Psoas muscle (tissue), 8 donors: ENCODE data around the gene SNX12. TPM values are rescaled to one million over a fixed set of nuclear protein-coding genes. Genes with fewer than 3 reads are reported as not detected.
"Not testable (repeated sequence)": the region's sequence is repeated elsewhere in the genome, so short reads cannot be mapped to it uniquely, and the experiment has no call there.

Experiments used
- ATAC-seq, 4 donors: fragments of 200-7000 bp; cut with Tn5 transposase; one replicate each; pipeline ENCODE4 v1.9.1; 2020; ENCODE audit warnings: moderate library complexity in 3 of 4, mild to moderate bottlenecking in 2 of 4
- DNase-seq, 2 donors: peaks; one replicate each; pipeline ENCODE4 v3.0.0-alpha.2; 2020
- H3K27ac ChIP-seq: fragments of 200-600 bp; one replicate; pipeline ENCODE4 v1.8.0; 2022
- H3K27me3 ChIP-seq, 3 donors: fragments of 200-600 bp in 1 of 3; one replicate each; pipeline versions ENCODE4 v1.6.1 to v1.8.0; 2013 to 2022; ENCODE audit warnings: low read length in 2 of 3, mild to moderate bottlenecking in 2 of 3, moderate library complexity in 1 of 3; ENCODE audit not compliant: insufficient read depth in 3 of 3
- H3K36me3 ChIP-seq, 2 donors: fragments of 200-600 bp in 1 of 2; one replicate each; pipeline versions ENCODE4 v1.6.1 to v1.8.0; 2013 to 2022; ENCODE audit warnings: low read depth in 1 of 2, mild to moderate bottlenecking in 1 of 2, moderate library complexity in 1 of 2; ENCODE audit not compliant: insufficient read depth in 1 of 2
- H3K4me1 ChIP-seq: fragments of 200-600 bp; one replicate; pipeline ENCODE4 v1.8.0; 2022
- H3K4me3 ChIP-seq: fragments of 200-600 bp; one replicate; pipeline ENCODE4 v1.8.0; 2022; ENCODE audit warnings: mild to moderate bottlenecking
- H3K9me3 ChIP-seq: fragments of 200-600 bp; one replicate; pipeline ENCODE4 v1.8.0; 2022
- WGBS, 3 donors: extraction: QIAGEN DNeasy Blood & Tissue Kit; methylation state at CpG; one replicate each; pipeline versions ENCODE4 v1.1.6 to v1.1.7; 2013; 5-methylcytosine and 5-hydroxymethylcytosine counted together
- intact Hi-C, 2 donors: fragments of 100-400 bp; cut with DNase I; formaldehyde crosslinking; loops; one replicate each; pipeline versions ENCODE4 v1.11.0 to v1.14.2; 2022
- polyA plus RNA-seq, 3 donors: library from polyadenylated mRNA; stranded (reverse); fragments of 200-250 nt; gene quantifications; one replicate each; pipeline ENCODE4 v1.2.3, GENCODE V29; 2013
- total RNA-seq, 4 donors: library from RNA; stranded (reverse); fragmentation: NEBNext Ultra II Directional in 2 of 4; extraction: Animal tissue kit (Norgen Biotek cat#: 25700) in 2 of 4; gene quantifications; one replicate each; pipeline versions ENCODE4 v1.2.1 to v1.2.4, GENCODE V29; 2021 to 2023
- TF ChIP-seq, protein P1 (sequence below): fragments of 200-600 bp; IDR thresholded peaks from one replicate; pipeline ENCODE4 v1.8.0; 2022; ENCODE audit warnings: antibody characterized with exemption
- donor health status: healthy with polysubstance abuse.
- donor health status: DM: no; HTN: no; CAD: no; lungs with moderate emphysema.
- donor health status: Bipolar disorder and iron deficiency.
- donor health status: healthy.
- donor health status: DM: yes; HTN: yes; CAD: no.
- donor health status: DM: no; HTN: no; CAD: no.
- donor health status: DM: no; HTN: no; CAD: no.
- donor health status: DM: yes; HTN: yes; CAD: no.

The SNX12 gene
- total and polyA plus RNA-seq, 7 donors: 28.0 to 55.6 (median 37.1) TPM

DNA sequence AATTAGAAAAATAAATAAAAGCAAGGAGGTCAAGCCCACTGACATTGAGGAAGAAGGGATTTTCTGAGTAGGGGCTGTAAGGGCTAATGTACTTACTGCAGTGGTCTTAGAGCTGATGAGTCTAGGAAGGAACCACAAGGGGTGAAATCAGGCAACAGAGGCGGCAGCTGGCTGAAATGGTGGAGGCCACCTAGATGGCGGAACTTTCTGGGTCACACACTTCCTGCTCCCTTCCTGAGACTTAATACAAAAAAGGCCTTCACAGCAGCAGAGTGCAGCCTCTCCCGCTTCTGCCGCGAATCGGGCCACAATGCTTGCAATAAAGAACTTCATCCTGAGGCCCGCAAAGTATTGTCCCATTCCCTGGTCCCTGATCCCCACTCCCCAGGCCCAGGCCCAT is 15.4 kb downstream of the SNX12 start:
- TF ChIP-seq, protein P1, sequence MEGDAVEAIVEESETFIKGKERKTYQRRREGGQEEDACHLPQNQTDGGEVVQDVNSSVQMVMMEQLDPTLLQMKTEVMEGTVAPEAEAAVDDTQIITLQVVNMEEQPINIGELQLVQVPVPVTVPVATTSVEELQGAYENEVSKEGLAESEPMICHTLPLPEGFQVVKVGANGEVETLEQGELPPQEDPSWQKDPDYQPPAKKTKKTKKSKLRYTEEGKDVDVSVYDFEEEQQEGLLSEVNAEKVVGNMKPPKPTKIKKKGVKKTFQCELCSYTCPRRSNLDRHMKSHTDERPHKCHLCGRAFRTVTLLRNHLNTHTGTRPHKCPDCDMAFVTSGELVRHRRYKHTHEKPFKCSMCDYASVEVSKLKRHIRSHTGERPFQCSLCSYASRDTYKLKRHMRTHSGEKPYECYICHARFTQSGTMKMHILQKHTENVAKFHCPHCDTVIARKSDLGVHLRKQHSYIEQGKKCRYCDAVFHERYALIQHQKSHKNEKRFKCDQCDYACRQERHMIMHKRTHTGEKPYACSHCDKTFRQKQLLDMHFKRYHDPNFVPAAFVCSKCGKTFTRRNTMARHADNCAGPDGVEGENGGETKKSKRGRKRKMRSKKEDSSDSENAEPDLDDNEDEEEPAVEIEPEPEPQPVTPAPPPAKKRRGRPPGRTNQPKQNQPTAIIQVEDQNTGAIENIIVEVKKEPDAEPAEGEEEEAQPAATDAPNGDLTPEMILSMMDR: no peak
- WGBS, 3 donors: 42 to 69% (median 61%) methylated on average over 7 of the region's 7 CpGs
- intact Hi-C loops: no loop called here
- H3K27me3 ChIP-seq: no peaks in the 10 kb centered on the region
- ATAC-seq (no peak), DNase-seq (no peak)
- no peaks in the 10 kb centered on the region for H3K4me1 ChIP-seq
- no peaks in the 10 kb centered on the region for H3K9me3 ChIP-seq
- H3K4me3 ChIP-seq: no peak overlapping the region
- no peak overlapping the region for H3K27ac ChIP-seq
- no peaks in the 10 kb centered on the region for H3K36me3 ChIP-seq

DNA sequence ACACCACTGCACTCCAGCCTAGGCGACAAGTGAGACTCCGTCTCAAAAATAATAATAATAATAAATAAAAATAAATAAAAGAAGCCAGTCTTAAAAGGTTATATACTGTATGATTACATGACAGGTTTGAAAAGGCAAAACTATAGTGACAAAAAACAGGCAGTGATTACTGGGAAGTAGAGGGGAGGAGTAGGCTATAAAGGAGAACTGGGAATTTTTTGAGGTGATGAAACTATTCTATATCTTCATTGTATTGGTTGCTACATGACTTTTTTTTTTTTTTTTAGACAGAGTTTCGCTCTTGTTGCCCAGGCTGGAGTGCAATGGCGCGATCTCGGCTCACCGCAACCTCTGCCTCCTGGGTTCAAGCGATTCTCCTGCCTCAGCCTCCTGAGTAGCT is 20.2 kb downstream of the SNX12 start:
- H3K36me3 ChIP-seq, DNase-seq, H3K27ac ChIP-seq, H3K27me3 ChIP-seq, H3K4me1 ChIP-seq, H3K4me3 ChIP-seq, ATAC-seq, intact Hi-C loops, H3K9me3 ChIP-seq: not testable (repeated sequence)
- 80 to 100% (median 91%) methylated on average over 3 to 5 of the region's 8 CpGs for WGBS, 3 donors

DNA sequence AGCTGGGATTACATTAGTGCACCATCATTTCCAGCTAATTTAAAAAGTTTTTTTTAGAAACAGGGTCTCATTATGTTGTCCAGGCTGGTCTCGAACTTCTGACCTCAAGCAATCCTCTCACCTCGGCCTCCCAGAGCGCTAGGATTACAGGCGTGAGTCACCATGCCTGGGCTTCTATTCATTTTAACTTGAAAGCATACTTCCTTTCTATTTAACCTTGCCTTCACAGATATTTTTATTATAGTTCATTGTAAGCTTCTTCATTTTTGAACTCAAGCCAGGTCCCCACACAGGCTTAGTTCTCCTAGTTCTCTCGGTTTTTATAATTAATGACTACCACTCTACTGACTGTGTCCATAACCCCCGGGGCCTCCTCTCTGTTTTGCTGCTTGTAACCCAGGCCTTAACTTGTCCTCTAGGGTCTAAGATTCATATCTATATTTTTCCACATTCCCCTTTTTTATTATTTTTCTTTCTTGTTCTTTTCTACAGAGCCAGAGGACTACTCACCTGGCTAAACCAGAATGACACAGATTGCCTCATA is 50.7 kb downstream of the SNX12 start:
- Histone ChIP-seq H3K36me3 (no peaks in the 10 kb centered on the region), H3K27ac (no peak overlapping the region), H3K9me3 (no peaks in the 10 kb centered on the region), H3K4me3 (no peak overlapping the region), H3K27me3 (no peaks in the 10 kb centered on the region), H3K4me1 (no peaks in the 10 kb centered on the region)
- intact Hi-C loops: no loop called here
- TF ChIP-seq, protein P1: no peak
- ATAC-seq (no peak), DNase-seq (no peak)
- WGBS, 3 donors: 71 to 77% (median 76%) methylated on average over 6 of the region's 6 CpGs

Other genes with a start within 250 kb of the SNX12 start
- not detected for gene TEX11, start 159.6 kb downstream of the SNX12 start, total RNA-seq
- not detected for gene TEX11, start 159.6 kb downstream of the SNX12 start, polyA plus RNA-seq
- not detected for gene SLC7A3, start 137.2 kb downstream of the SNX12 start, total RNA-seq
- not detected for gene SLC7A3, start 137.2 kb downstream of the SNX12 start, polyA plus RNA-seq
- 10 to 100 TPM; 55.1 to 80.7 (median 63.5) TPM for gene FOXO4, start 27.5 kb upstream of the SNX12 start, total RNA-seq
- gene FOXO4, start 27.5 kb upstream of the SNX12 start, polyA plus RNA-seq: 10 to 100 TPM; 14.6 to 56.5 (median 31.7) TPM
- gene CXorf65, start 38.4 kb upstream of the SNX12 start, total RNA-seq: not detected
- not detected for gene CXorf65, start 38.4 kb upstream of the SNX12 start, polyA plus RNA-seq
- gene IL2RG, start 43.2 kb upstream of the SNX12 start, total RNA-seq: 1 to 10 TPM in 3 of 4 donors, under 1 TPM in 1; 0.93 to 1.5 (median 1.2) TPM
- 1 to 10 TPM; 1.2 to 2.8 (median 1.6) TPM for gene IL2RG, start 43.2 kb upstream of the SNX12 start, polyA plus RNA-seq
- gene MED12, start 50.3 kb upstream of the SNX12 start, total RNA-seq: 10 to 100 TPM; 20.7 to 24.8 (median 23.7) TPM
- 10 to 100 TPM in 1 of 3 donors, 1 to 10 TPM in 2; 7.1 to 12.8 (median 7.5) TPM for gene MED12, start 50.3 kb upstream of the SNX12 start, polyA plus RNA-seq
- gene NLGN3, start 76.5 kb upstream of the SNX12 start, total RNA-seq: under 1 TPM; 0.07 to 0.32 (median 0.15) TPM
- gene NLGN3, start 76.5 kb upstream of the SNX12 start, polyA plus RNA-seq: under 1 TPM; 0.04 to 0.10 (median 0.08) TPM
- gene GJB1, start 154.9 kb upstream of the SNX12 start, total RNA-seq: not detected
- under 1 TPM in 2 of 3 donors, not detected in 1; 0.05 TPM for gene GJB1, start 154.9 kb upstream of the SNX12 start, polyA plus RNA-seq
- 10 to 100 TPM in 1 of 4 donors, 1 to 10 TPM in 3; 6.3 to 10.6 (median 7.2) TPM for gene ZMYM3, start 185.8 kb upstream of the SNX12 start, total RNA-seq
- gene ZMYM3, start 185.8 kb upstream of the SNX12 start, polyA plus RNA-seq: 1 to 10 TPM; 2.5 to 4.0 (median 3.0) TPM
- gene NONO, start 215.3 kb upstream of the SNX12 start, total RNA-seq: 100 to 1,000 TPM; 106 to 119 (median 110) TPM
- 10 to 100 TPM; 57.9 to 97.7 (median 91.6) TPM for gene NONO, start 215.3 kb upstream of the SNX12 start, polyA plus RNA-seq
- gene ITGB1BP2, start 233.4 kb upstream of the SNX12 start, total RNA-seq: 10 to 100 TPM in 3 of 4 donors, 1 to 10 TPM in 1; 7.8 to 35.2 (median 16.7) TPM
- 10 to 100 TPM in 2 of 3 donors, 1 to 10 TPM in 1; 4.4 to 26.8 (median 13.8) TPM for gene ITGB1BP2, start 233.4 kb upstream of the SNX12 start, polyA plus RNA-seq